Epidermal melanocyte (primary cell): ENCODE measurements around the gene NCK2.

Experiments
- DNase-seq: peaks from one replicate; pipeline ENCODE4 v3.0.0; 2011; ENCODE audit warnings: low spot score; ENCODE audit not compliant: insufficient read length

The NCK2 gene

DNA sequence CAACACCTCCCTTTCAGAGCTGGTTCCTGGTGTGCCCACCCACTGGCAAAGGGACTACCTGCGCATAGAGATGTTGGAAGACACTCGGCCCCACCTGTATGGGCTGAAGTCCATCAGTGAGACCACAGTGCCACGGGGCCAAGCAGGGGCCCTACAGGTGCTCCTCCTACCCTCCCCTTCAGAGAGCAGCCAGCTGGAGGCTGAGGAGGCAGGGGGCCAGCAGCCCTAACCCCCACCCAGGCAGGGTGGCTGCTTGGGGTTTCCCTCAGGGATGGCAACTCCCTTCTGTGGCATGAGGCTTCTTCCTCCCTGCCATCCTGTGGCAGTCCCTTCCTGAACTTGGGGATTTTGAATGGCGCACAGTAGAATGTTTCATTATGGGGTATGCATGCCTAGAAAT is 125.3 kb downstream of the NCK2 start:
- DNase-seq: no peak

DNA sequence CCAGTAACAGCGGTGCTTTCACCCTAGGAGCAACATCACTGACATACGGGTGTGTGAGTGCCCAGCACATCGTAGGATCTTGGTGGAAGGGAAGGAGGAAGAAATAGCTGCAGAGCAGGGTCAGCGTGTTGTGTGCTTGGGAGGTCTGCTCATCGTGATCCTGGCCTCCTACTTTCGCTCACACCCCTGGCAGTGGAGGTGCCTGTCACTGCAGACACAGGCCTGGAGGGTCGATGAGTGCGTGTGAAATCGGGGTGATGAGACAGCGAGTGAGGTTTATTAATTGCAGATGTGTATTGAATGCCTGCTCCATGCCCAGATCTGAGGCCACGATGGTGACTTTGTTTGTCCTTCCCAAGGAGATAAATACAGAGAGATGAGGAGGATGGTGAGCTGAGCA is 126.1 kb downstream of the NCK2 start:
- no peak for DNase-seq

DNA sequence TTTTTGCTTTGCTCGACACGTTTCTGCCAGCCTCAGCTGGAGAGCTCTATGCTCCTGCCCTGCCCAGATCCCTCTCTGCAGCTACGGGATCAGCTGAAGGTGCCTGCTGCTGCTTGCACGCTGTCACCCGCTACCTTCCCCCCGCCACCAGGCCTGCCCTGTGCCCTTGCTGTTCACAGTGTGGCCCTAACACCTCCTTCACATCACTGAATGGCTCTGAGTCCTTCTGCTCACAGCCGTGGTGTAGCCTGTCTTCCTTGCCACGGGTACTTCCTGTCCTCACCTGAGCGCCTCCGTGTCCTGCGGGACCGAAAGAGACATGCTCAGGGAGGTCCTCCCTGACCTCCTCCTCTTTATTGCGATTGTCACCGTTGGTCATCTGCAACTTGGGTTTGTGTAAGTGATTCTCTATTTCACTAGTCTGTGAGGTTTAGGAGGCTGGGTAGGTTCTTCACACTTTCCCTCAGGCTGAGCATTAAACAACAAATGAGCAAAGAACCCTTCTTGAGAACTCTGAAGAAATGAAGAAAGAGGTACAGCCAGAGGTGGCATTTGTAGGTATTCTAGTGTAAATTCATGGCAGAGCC is 127.5 kb downstream of the NCK2 start:
- no peak for DNase-seq

GRCh38 chr2:105872830-105873229 is 128.1 kb downstream of the NCK2 start:
- DNase-seq: no peak

- DNase-seq: no peak
Observed at GRCh38 chr2:105873281-105873680, 128.6 kb downstream of the NCK2 start.

GRCh38 chr2:105873721-105874120 is 129.0 kb downstream of the NCK2 start:
- DNase-seq: no peak

GRCh38 chr2:105874466-105874865 is 129.8 kb downstream of the NCK2 start:
- no peak for DNase-seq

GRCh38 chr2:105875241-105875640 is 130.5 kb downstream of the NCK2 start:
- DNase-seq: no peak

DNA sequence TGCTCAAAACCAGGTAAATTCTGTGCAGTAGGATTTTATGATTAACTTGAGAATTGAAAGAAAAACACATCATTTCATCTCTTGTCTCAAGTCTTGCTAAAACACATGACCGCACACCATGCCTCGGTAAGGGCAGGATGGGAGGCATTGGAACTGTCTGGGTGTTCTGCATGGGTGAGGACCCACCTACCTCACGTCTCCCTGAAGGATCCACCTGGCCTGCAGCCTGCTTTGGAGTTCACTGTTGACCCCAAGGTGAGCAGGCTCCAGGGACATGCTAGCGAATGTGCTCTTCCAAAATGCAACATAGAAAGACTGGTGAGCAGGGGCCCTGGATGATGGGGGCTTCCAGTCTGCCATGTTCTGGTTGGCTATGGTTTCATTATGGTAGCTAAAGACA is 131.5 kb downstream of the NCK2 start:
- DNase-seq: no peak

- DNase-seq: no peak
Observed at GRCh38 chr2:105877945-105878344, 133.2 kb downstream of the NCK2 start.

- DNase-seq: no peak
Observed at GRCh38 chr2:105879106-105879802, 134.5 kb downstream of the NCK2 start.

- no peak for DNase-seq
Observed at GRCh38 chr2:105879803-105880300, 135.1 kb downstream of the NCK2 start.

- DNase-seq: no peak
Observed at GRCh38 chr2:105880637-105881036, 135.9 kb downstream of the NCK2 start.

DNA sequence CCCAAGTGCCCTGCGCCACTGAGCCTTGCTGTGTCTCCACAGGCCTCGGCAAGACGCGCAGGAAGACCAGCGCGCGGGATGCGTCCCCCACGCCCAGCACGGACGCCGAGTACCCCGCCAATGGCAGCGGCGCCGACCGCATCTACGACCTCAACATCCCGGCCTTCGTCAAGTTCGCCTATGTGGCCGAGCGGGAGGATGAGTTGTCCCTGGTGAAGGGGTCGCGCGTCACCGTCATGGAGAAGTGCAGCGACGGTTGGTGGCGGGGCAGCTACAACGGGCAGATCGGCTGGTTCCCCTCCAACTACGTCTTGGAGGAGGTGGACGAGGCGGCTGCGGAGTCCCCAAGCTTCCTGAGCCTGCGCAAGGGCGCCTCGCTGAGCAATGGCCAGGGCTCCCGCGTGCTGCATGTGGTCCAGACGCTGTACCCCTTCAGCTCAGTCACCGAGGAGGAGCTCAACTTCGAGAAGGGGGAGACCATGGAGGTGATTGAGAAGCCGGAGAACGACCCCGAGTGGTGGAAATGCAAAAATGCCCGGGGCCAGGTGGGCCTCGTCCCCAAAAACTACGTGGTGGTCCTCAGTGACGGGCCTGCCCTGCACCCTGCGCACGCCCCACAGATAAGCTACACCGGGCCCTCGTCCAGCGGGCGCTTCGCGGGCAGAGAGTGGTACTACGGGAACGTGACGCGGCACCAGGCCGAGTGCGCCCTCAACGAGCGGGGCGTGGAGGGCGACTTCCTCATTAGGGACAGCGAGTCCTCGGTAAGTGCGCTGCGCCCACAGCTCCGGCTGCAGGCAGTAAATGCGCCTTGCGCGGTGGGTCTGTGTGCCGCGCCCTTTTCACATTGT is 136.8 kb downstream of the NCK2 start:
- DNase-seq: no peak

GRCh38 chr2:105882341-105882740 is 137.6 kb downstream of the NCK2 start:
- no peak for DNase-seq

DNA sequence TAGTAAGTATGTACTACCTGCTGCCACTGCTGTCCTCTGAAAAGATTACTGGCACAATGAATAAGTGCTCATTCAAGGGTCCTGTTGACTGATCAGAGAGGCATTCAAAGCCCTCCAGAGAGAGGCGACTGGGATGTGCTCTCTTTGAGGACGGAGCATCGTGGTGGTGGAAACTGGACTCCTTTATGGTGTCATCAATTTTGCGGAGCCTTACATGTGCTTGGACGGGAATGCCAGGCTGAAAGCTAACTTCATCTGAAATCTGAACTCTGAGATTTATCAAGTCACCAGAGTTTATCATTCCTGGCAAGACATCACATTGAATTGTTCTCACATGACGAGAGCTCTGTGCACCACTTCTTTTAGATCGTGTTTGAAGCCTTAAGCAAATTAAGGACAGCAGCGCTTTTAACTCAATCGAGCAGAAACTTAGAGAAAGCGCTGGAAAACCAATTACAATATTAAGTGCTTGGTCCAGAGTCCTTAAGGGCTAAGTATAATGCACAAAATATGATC is 138.3 kb downstream of the NCK2 start:
- DNase-seq: no peak

GRCh38 chr2:105883911-105884694 is 139.4 kb downstream of the NCK2 start:
- DNase-seq: no peak

DNA sequence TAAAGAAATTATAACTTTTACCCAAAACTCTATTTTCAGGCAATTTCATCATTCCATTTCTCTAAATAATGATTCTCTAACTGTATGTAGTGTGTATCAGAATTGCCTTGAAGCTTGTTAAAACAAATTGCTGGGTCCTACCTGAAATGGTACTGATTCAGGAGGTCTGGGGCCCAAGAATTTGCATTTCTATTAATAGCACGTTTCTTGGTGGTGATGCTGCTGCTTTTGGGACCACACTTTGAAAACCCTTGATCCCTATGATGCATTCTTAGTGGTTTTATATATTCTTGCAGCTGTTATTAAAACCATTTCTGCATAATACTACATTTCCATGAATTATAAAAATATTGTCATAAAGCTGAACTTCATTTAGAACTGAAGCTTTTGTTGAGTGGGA is 140.7 kb downstream of the NCK2 start:
- no peak for DNase-seq

GRCh38 chr2:105886029-105886454 is 141.3 kb downstream of the NCK2 start:
- no peak for DNase-seq

- DNase-seq: no peak
Observed at GRCh38 chr2:105886687-105887086, 142.0 kb downstream of the NCK2 start.

- no peak for DNase-seq
Observed at GRCh38 chr2:105887256-105887655, 142.5 kb downstream of the NCK2 start.
